Naive thymus-derived CD8-positive, alpha-beta T cell (primary cell): ENCODE results near the gene ARRDC2. TPM values are rescaled to one million over a fixed set of nuclear protein-coding genes. Genes with fewer than 3 reads are reported as not detected.

Source experiments
- polyA plus RNA-seq, 3 donors: library from polyadenylated mRNA; unstranded; fragments of 300-500 nt; fragmentation: Illumina TruSeq; gene quantifications; one replicate each; pipeline ENCODE4 v1.2.3, GENCODE V29; 2021
- total RNA-seq, 8 experiments: library from RNA in 2 of 8; stranded (reverse) in 2 of 8; gene quantifications; one replicate each; pipeline ENCODE4 v1.2.3 and lab custom pipeline; 2021 to 2026

The ARRDC2 gene
- total and polyA plus RNA-seq, 5 experiments from 2014 or later = 29.5 to 177 (median 56.4) TPM

Other genes with a start within 250 kb of the ARRDC2 start
- not detected for gene B3GNT3, start 213.0 kb upstream of the ARRDC2 start, total RNA-seq
- gene B3GNT3, start 213.0 kb upstream of the ARRDC2 start, polyA plus RNA-seq = under 1 TPM in 2 of 3 donors, not detected in 1; 0.13 to 0.20 TPM
- gene INSL3, start 186.7 kb upstream of the ARRDC2 start, total RNA-seq = 1 to 10 TPM; 2.7 to 3.6 TPM
- 1 to 10 TPM in 2 of 3 donors, under 1 TPM in 1; 0.97 to 3.0 (median 1.9) TPM for gene INSL3, start 186.7 kb upstream of the ARRDC2 start, polyA plus RNA-seq
- gene JAK3, start 160.2 kb upstream of the ARRDC2 start, total RNA-seq = 100 to 1,000 TPM; 120 to 122 TPM
- 100 to 1,000 TPM in 2 of 3 donors, 10 to 100 TPM in 1; 78.7 to 122 (median 109) TPM for gene JAK3, start 160.2 kb upstream of the ARRDC2 start, polyA plus RNA-seq
- 1,000 to 10,000 TPM; 2,924 to 2,989 TPM for gene RPL18A, start 148.3 kb upstream of the ARRDC2 start, total RNA-seq
- 1,000 to 10,000 TPM; 3,790 to 4,859 (median 4,546) TPM for gene RPL18A, start 148.3 kb upstream of the ARRDC2 start, polyA plus RNA-seq
- gene SLC5A5, start 136.2 kb upstream of the ARRDC2 start, total RNA-seq = 1 to 10 TPM; 2.4 to 2.6 TPM
- 1 to 10 TPM in 2 of 3 donors, under 1 TPM in 1; 0.39 to 2.2 (median 1.4) TPM for gene SLC5A5, start 136.2 kb upstream of the ARRDC2 start, polyA plus RNA-seq
- gene CCDC124, start 75.2 kb upstream of the ARRDC2 start, total RNA-seq = 10 to 100 TPM; 36.2 to 36.9 TPM
- 10 to 100 TPM; 36.4 to 53.6 (median 43.5) TPM for gene CCDC124, start 75.2 kb upstream of the ARRDC2 start, polyA plus RNA-seq
- not detected for gene KCNN1, start 41.1 kb upstream of the ARRDC2 start, total RNA-seq
- gene KCNN1, start 41.1 kb upstream of the ARRDC2 start, polyA plus RNA-seq = not detected
- gene IL12RB1, start 78.8 kb downstream of the ARRDC2 start, total RNA-seq = 10 to 100 TPM; 18.5 TPM
- gene IL12RB1, start 78.8 kb downstream of the ARRDC2 start, polyA plus RNA-seq = 10 to 100 TPM; 17.5 to 32.9 (median 24.2) TPM
- gene MAST3, start 89.6 kb downstream of the ARRDC2 start, total RNA-seq = 10 to 100 TPM; 44.7 to 44.8 TPM
- 10 to 100 TPM in 2 of 3 donors, 1 to 10 TPM in 1; 9.4 to 15.7 (median 11.5) TPM for gene MAST3, start 89.6 kb downstream of the ARRDC2 start, polyA plus RNA-seq
- gene PIK3R2, start 145.0 kb downstream of the ARRDC2 start, total RNA-seq = 10 to 100 TPM; 20.9 to 21.5 TPM
- gene PIK3R2, start 145.0 kb downstream of the ARRDC2 start, polyA plus RNA-seq = 10 to 100 TPM in 1 of 3 donors, 1 to 10 TPM in 2; 1.5 to 11.7 (median 3.6) TPM
- gene IFI30, start 165.6 kb downstream of the ARRDC2 start, total RNA-seq = 10 to 100 TPM; 13.7 to 15.3 TPM
- 1 to 10 TPM; 3.3 to 7.1 (median 5.4) TPM for gene IFI30, start 165.6 kb downstream of the ARRDC2 start, polyA plus RNA-seq
- gene MPV17L2, start 185.0 kb downstream of the ARRDC2 start, total RNA-seq = 1 to 10 TPM; 5.8 to 7.0 TPM
- 10 to 100 TPM in 1 of 3 donors, 1 to 10 TPM in 2; 5.1 to 12.2 (median 9.4) TPM for gene MPV17L2, start 185.0 kb downstream of the ARRDC2 start, polyA plus RNA-seq
- gene RAB3A, start 195.9 kb downstream of the ARRDC2 start, total RNA-seq = 1 to 10 TPM; 2.9 to 3.8 TPM
- 1 to 10 TPM; 1.3 to 2.3 (median 1.8) TPM for gene RAB3A, start 195.9 kb downstream of the ARRDC2 start, polyA plus RNA-seq
- not detected for gene PDE4C, start 218.3 kb downstream of the ARRDC2 start, total RNA-seq
- gene PDE4C, start 218.3 kb downstream of the ARRDC2 start, polyA plus RNA-seq = not detected